ENCODE measurements around the gene GASK1A.

DNA sequence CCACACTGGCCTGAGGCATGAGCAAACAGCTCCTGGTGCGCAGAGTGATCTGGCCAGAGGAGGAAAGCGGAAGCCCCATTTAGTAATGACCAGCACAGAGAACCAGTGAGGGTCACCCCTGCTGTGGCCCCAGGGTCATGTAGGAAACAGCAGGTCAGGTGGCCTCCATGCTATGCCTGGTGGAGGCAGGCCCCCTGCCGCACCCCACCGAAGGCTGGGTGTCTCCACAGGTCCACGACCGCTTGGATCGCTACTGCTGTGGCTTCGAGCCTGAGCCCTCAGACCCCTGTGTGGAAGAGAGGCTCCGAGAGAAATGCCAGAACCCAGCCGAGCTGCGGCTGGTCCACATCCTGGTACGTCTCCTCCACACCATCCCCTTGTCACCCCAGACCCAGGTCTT, 74.2 kb downstream of the GASK1A start:
- TF ChIP-seq, protein P1, sequence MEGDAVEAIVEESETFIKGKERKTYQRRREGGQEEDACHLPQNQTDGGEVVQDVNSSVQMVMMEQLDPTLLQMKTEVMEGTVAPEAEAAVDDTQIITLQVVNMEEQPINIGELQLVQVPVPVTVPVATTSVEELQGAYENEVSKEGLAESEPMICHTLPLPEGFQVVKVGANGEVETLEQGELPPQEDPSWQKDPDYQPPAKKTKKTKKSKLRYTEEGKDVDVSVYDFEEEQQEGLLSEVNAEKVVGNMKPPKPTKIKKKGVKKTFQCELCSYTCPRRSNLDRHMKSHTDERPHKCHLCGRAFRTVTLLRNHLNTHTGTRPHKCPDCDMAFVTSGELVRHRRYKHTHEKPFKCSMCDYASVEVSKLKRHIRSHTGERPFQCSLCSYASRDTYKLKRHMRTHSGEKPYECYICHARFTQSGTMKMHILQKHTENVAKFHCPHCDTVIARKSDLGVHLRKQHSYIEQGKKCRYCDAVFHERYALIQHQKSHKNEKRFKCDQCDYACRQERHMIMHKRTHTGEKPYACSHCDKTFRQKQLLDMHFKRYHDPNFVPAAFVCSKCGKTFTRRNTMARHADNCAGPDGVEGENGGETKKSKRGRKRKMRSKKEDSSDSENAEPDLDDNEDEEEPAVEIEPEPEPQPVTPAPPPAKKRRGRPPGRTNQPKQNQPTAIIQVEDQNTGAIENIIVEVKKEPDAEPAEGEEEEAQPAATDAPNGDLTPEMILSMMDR (IDR thresholded peaks at IDR 0.05; ENCODE audit: insufficient read depth, low read depth, low read length): no peak
- no peak for TF ChIP-seq EZH2 (IDR thresholded peaks at IDR 0.05; ENCODE audit: insufficient read depth, low read length)

All from astrocyte (in vitro differentiated cells and primary cell).